HepG2 (cell line): ENCODE results near the gene GMEB2. TPM values are rescaled to one million over a fixed set of nuclear protein-coding genes. Genes with fewer than 3 reads are reported as not detected.
A peak's percentile ranks its signal among the peaks of the same experiment; 100 is the strongest.

Source experiments
- CBX2 ChIP-seq, 2 experiments: fragments of 200-600 bp in 1 of 2; sonication (generic); formaldehyde crosslinking in 1 of 2; IDR thresholded peaks; 2 replicates each; pipeline versions ENCODE4 v1.7.0 to v1.8.1; 2018 to 2022; ENCODE audit warnings: low read depth in 2 of 2, low read length in 1 of 2, mild to moderate bottlenecking in 1 of 2, missing genetic modification reagents in 1 of 2
- FOXA1 ChIP-seq, 2 experiments: fragments of 450-650 bp in 1 of 2; sonication (generic) in 1 of 2; formaldehyde crosslinking in 1 of 2; IDR thresholded peaks; 2 replicates each; pipeline versions ENCODE4 v1.4.0 to v1.6.1; 2016 to 2020; ENCODE audit warnings: missing genetic modification reagents in 1 of 2
- GABPB1 ChIP-seq: IDR thresholded peaks from 2 replicates; pipeline ENCODE4 v1.6.1; 2016; ENCODE audit warnings: mild to moderate bottlenecking, missing genetic modification reagents, moderate library complexity, missing compliant biosample characterization
- LCORL ChIP-seq, 2 experiments: fragments of 450-650 bp in 1 of 2; sonication (generic) in 1 of 2; formaldehyde crosslinking in 1 of 2; IDR thresholded peaks; 2 replicates each; pipeline versions ENCODE4 v1.5.0 to v1.6.1; 2017 to 2020; ENCODE audit warnings: antibody characterized with exemption in 1 of 2, missing genetic modification reagents in 1 of 2
- MAFK ChIP-seq, 2 experiments: IDR thresholded peaks in 1 of 2; conservative IDR thresholded peaks in 1 of 2; 2 replicates each; pipeline ENCODE4 v1.6.1; 2011; ENCODE audit warnings: improper control_type of control experiment in 2 of 2, low read length in 2 of 2
- MIER2 ChIP-seq: IDR thresholded peaks from 2 replicates; pipeline ENCODE4 v1.6.1; 2016; ENCODE audit warnings: missing biosample characterization, missing genetic modification reagents
- MYC ChIP-seq: sonication (generic); formaldehyde crosslinking; IDR thresholded peaks from 2 replicates; pipeline ENCODE4 v1.9.0; 2021; ENCODE audit warnings: missing genetic modification reagents, borderline replicate concordance
- RBM22 ChIP-seq: fragments of 200-400 bp; formaldehyde crosslinking; optimal IDR thresholded peaks from 2 replicates; pipeline ENCODE3; 2017; ENCODE audit warnings: mild to moderate bottlenecking, low read length, moderate library complexity
- SNRNP70 ChIP-seq: fragments of 200-400 bp; formaldehyde crosslinking; IDR thresholded peaks from 2 replicates; pipeline ENCODE4 v1.6.1; 2017; ENCODE audit warnings: mild to moderate bottlenecking, low read depth, low read length, moderate library complexity
- TBL1XR1 ChIP-seq: fragments of 150-350 bp; IDR thresholded peaks from 2 replicates; pipeline ENCODE4 v1.6.1; 2014; ENCODE audit warnings: borderline replicate concordance, low read length; ENCODE audit not compliant: partially characterized antibody
- YY1 ChIP-seq: IDR thresholded peaks from 2 replicates; pipeline ENCODE4 v1.6.1; 2011; ENCODE audit warnings: low read length, low read depth, moderate library complexity, mild to moderate bottlenecking; ENCODE audit not compliant: insufficient read depth, insufficient replicate concordance
- ZNF180 ChIP-seq: sonication (generic); formaldehyde crosslinking; IDR thresholded peaks from 2 replicates; pipeline ENCODE4 v1.4.0; 2020; ENCODE audit warnings: low read depth, missing genetic modification reagents, borderline replicate concordance
- ZNF34 ChIP-seq: sonication (generic); formaldehyde crosslinking; IDR thresholded peaks from 2 replicates; pipeline ENCODE4 v1.4.0; 2020; ENCODE audit warnings: mild to moderate bottlenecking, missing genetic modification reagents, borderline replicate concordance
- ZNF530 ChIP-seq: sonication (generic); formaldehyde crosslinking; IDR thresholded peaks from 2 replicates; pipeline ENCODE4 v1.5.0; 2020; ENCODE audit warnings: low read depth, mild to moderate bottlenecking, missing genetic modification reagents
- ZNF556 ChIP-seq: sonication (generic); formaldehyde crosslinking; IDR thresholded peaks from 2 replicates; pipeline ENCODE4 v1.4.0; 2020; ENCODE audit warnings: mild to moderate bottlenecking, missing genetic modification reagents, borderline replicate concordance
- ZNF619 ChIP-seq: sonication (generic); formaldehyde crosslinking; IDR thresholded peaks from 2 replicates; pipeline ENCODE4 v1.4.0; 2020; ENCODE audit warnings: mild to moderate bottlenecking, missing genetic modification reagents
- ZNF746 ChIP-seq: sonication (generic); formaldehyde crosslinking; IDR thresholded peaks from 2 replicates; pipeline ENCODE4 v1.8.0; 2022; ENCODE audit warnings: mild to moderate bottlenecking, missing genetic modification reagents
- ZNF772 ChIP-seq: sonication (generic); formaldehyde crosslinking; IDR thresholded peaks from 2 replicates; pipeline ENCODE4 v1.5.0; 2020; ENCODE audit warnings: mild to moderate bottlenecking, missing genetic modification reagents
- ZSCAN29 ChIP-seq: sonication (generic); formaldehyde crosslinking; conservative IDR thresholded peaks from 2 replicates; pipeline ENCODE4 v1.4.0; 2020; ENCODE audit warnings: mild to moderate bottlenecking, missing genetic modification reagents
- polyA plus RNA-seq, 8 experiments: library from polyadenylated mRNA; depleted of rRNA in 3 of 8; stranded (reverse) in 7 of 8; unstranded in 1 of 8; fragments of >200 nt; fragmentation: Illumina TruSeq in 4 of 8; extraction: Trizol in 4 of 8; gene quantifications; 2 replicates each; pipeline versions ENCODE4 v1.2.1 to v1.2.3, GENCODE V29; 2011 to 2016; ENCODE audit warnings: low read depth in 4 of 8, missing spikeins in 1 of 8, mixed read lengths in 1 of 8; ENCODE audit not compliant: insufficient read depth in 1 of 8
- total RNA-seq, 5 experiments: library from RNA; depleted of rRNA; stranded (reverse); fragments of >200 nt; fragmentation: Illumina TruSeq; extraction: Trizol; gene quantifications; 2 replicates each; pipeline ENCODE4 v1.2.3, GENCODE V29; 2016; ENCODE audit warnings: low read depth in 1 of 5
- TF ChIP-seq, protein P1 (sequence below): sonication (generic); formaldehyde crosslinking; IDR thresholded peaks from 2 replicates; pipeline ENCODE4 v1.9.0; 2021; ENCODE audit warnings: missing genetic modification reagents, borderline replicate concordance
- TF ChIP-seq, protein P2 (sequence below): sonication (generic); formaldehyde crosslinking; IDR thresholded peaks from 2 replicates; pipeline ENCODE4 v1.9.0; 2022; ENCODE audit warnings: low read depth, missing genetic modification reagents
- TF ChIP-seq, protein P3 (sequence below): sonication (generic); formaldehyde crosslinking; IDR thresholded peaks from 2 replicates; pipeline ENCODE4 v1.8.0; 2022; ENCODE audit warnings: mild to moderate bottlenecking, missing genetic modification reagents; ENCODE audit not compliant: insufficient replicate concordance
- TF ChIP-seq, protein P4 (sequence below), 2 experiments: fragments of 450-650 bp in 1 of 2; sonication (generic) in 1 of 2; formaldehyde crosslinking; IDR thresholded peaks; 2 replicates each; pipeline versions ENCODE4 v1.5.0 to v1.8.0; 2020 to 2022; ENCODE audit warnings: mild to moderate bottlenecking in 1 of 2, missing genetic modification reagents in 1 of 2

GMEB2 gene
- total and polyA plus RNA-seq, 2 of the 13 experiments (the other 11 are each of a cell fraction or from before 2014, with no cell fraction given), result 10.6 to 12.4 TPM

DNA sequence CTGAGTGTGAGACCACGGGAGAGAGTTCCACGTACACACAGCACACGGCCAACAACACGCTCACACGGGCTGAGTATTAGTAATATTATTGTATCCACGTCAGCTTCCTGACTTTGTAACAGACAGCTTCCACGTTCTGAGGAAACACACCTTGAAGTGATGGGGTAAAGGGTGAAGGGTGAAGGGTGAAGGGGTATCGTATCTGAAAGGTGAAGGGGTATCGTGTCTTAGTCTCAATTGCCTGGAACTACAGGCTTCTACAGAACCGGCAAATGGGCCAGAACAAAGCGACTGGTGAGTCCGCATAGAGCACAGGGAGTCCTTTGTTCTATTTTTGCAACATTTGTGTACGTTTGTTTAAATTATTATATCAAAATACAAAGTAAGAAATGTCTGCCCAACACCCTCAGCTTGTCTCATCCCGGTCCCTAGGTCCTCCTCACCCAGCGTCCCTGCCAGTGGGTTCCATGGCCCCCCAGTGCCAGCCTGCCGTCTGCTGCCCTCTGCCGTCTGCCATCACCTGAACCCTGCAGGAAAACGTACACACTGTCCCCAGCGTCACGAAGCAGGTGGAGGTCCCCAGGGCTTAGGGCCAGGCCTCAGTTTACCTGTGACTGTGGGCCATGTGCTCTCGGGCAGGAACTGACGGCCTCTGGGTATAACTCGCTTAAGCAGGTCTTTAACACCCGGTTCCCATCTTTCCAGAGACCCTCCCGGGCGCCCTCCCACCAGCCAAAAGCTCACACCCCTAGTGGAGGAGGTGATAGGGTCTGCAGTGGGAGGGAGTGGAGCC lies 48.5 kb downstream of the GMEB2 start (continued):
- TF ChIP-seq, protein P1, sequence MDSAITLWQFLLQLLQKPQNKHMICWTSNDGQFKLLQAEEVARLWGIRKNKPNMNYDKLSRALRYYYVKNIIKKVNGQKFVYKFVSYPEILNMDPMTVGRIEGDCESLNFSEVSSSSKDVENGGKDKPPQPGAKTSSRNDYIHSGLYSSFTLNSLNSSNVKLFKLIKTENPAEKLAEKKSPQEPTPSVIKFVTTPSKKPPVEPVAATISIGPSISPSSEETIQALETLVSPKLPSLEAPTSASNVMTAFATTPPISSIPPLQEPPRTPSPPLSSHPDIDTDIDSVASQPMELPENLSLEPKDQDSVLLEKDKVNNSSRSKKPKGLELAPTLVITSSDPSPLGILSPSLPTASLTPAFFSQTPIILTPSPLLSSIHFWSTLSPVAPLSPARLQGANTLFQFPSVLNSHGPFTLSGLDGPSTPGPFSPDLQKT, result no peak
- TF ChIP-seq ZSCAN29 (CRISPR knock-in tag) (no peak), ZNF180 (CRISPR knock-in tag) (no peak), ZNF530 (CRISPR knock-in tag) (no peak), ZNF772 (no peak), YY1 (no peak), ZNF746 (CRISPR knock-in tag) (no peak), SNRNP70 (no peak), TBL1XR1 (no peak), LCORL (IDR thresholded peaks at IDR 0.05) (no peak), LCORL (CRISPR knock-in tag; IDR thresholded peaks at IDR 0.05) (peak; percentile 69; the same call in 1 of the 2 replicates), ZNF619 (CRISPR knock-in tag) (no peak), ZNF556 (CRISPR knock-in tag) (no peak), MYC (no peak), CBX2 (IDR thresholded peaks at IDR 0.05; ENCODE audit: low read depth, low read length) (no peak), CBX2 (CRISPR knock-in tag; IDR thresholded peaks at IDR 0.05; ENCODE audit: low read depth) (no peak), ZNF34 (CRISPR knock-in tag) (no peak), FOXA1 (IDR thresholded peaks at IDR 0.05) (no peak), FOXA1 (CRISPR knock-in tag; IDR thresholded peaks at IDR 0.05) (peak; percentile 25; the same call in 1 of the 2 replicates), GABPB1 (CRISPR knock-in tag) (peak; percentile 47), RBM22 (no peak), MIER2 (no peak), MAFK (conservative IDR thresholded peaks at IDR 0.05 in 1 of 2, IDR thresholded peaks at IDR 0.05 in 1 of 2; ENCODE audit: low read length in 2 of 2) (no peak)
- TF ChIP-seq, protein P2, sequence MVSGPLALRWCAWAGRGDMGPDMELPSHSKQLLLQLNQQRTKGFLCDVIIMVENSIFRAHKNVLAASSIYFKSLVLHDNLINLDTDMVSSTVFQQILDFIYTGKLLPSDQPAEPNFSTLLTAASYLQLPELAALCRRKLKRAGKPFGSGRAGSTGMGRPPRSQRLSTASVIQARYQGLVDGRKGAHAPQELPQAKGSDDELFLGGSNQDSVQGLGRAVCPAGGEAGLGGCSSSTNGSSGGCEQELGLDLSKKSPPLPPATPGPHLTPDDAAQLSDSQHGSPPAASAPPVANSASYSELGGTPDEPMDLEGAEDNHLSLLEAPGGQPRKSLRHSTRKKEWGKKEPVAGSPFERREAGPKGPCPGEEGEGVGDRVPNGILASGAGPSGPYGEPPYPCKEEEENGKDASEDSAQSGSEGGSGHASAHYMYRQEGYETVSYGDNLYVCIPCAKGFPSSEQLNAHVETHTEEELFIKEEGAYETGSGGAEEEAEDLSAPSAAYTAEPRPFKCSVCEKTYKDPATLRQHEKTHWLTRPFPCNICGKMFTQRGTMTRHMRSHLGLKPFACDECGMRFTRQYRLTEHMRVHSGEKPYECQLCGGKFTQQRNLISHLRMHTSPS, result peak; percentile 75
- TF ChIP-seq, protein P3, sequence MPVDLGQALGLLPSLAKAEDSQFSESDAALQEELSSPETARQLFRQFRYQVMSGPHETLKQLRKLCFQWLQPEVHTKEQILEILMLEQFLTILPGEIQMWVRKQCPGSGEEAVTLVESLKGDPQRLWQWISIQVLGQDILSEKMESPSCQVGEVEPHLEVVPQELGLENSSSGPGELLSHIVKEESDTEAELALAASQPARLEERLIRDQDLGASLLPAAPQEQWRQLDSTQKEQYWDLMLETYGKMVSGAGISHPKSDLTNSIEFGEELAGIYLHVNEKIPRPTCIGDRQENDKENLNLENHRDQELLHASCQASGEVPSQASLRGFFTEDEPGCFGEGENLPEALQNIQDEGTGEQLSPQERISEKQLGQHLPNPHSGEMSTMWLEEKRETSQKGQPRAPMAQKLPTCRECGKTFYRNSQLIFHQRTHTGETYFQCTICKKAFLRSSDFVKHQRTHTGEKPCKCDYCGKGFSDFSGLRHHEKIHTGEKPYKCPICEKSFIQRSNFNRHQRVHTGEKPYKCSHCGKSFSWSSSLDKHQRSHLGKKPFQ (CRISPR knock-in tag), result no peak
- TF ChIP-seq, protein P4, sequence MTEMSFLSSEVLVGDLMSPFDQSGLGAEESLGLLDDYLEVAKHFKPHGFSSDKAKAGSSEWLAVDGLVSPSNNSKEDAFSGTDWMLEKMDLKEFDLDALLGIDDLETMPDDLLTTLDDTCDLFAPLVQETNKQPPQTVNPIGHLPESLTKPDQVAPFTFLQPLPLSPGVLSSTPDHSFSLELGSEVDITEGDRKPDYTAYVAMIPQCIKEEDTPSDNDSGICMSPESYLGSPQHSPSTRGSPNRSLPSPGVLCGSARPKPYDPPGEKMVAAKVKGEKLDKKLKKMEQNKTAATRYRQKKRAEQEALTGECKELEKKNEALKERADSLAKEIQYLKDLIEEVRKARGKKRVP (CRISPR knock-in tag; IDR thresholded peaks at IDR 0.05), result no peak
